ENCODE measurements around the gene CCSER1.

Gene CCSER1

DNA sequence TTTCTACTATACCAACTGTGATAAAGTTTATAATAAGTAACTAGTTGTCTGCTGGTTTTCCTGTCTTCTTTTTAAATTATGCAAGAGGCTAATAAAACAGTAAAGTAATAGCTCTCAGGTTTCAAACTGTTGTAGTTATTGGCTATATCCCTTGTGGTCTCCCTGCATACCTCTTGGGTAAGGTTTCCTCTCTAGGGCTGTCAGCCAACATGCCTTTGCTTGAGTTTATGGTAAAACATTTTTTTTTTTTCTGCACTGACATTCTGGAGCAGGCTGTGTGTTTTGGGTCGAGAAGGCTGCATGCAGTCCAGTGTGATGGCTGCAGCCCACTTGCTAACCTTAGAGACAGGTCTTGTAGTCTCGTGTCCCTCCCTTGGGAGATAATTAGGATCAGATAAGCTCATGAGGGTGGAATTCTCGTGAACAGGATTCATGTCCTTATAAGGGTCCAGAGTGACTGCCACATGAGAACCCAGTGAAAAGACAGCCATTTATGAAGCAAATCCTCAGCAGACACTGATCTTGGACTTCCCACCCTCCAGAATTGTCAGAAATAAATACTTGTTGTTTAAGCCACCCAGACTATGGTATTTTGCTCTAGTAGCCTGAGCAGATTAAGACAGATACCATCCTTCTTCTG is 831.2 kb downstream of the CCSER1 start:
- no peak for DNase-seq (ENCODE audit: low spot score)

DNA sequence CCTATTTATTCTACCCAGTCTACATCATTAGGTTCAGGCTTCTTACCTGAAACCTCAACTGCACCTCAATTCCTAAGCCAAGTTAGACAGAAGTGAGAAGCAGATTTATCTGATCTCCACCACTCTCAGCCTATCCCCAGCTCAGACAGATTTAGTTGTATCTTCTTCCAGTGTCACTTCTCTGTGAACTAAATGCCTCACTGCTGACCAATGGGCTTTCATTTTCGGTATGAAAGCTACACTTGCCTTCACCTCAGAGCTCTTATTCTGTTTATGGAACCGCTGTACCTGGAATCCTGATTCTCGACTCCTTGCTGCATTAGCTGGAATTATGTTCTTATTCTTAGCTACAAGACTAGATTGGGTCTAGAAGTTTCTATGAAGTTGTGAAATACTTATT is 833.2 kb downstream of the CCSER1 start:
- no peak for DNase-seq (ENCODE audit: low spot score)

DNA sequence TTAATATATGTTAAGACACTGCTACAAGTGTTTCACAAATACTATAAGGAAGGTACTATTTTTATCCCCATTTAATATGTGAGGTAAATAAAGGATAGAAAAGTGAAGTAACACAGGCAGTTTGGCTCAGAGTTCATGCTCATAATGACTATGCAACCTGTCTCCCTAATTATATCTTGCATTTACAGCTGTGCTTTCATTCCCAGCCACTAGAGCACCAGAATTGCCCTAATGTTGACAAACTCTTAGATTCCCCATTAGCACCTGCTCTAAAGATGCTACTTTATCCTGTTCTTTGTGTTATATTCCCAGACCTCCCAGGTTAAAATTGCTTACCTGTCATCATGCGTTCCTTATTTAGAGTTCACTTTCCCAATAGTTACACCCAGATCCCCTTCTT is 833.6 kb downstream of the CCSER1 start:
- DNase-seq (ENCODE audit: low spot score): no peak

DNA sequence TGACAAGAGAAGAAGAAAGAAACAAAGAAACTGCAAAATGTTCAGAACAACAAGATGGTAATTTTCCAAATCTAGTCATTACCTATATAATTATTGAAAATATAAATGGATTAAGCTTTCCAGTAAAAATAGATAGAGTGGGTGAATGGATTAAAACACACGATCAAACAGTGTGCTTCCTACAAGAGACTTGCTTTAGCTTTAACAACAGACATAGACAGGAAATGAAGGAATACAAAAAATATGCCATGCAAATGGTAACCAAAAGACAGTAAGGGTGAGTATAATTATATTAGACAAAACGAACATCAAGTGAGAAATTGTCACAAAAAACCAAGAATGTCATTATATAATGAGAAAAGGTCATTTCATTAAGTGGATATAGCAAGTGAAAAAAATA is 842.8 kb downstream of the CCSER1 start:
- no peak for DNase-seq (ENCODE audit: low spot score)

- no peak for DNase-seq (ENCODE audit: low spot score)
These were observed 850.5 kb downstream of the CCSER1 start for GRCh38 chr4:90977726-90978125.

DNA sequence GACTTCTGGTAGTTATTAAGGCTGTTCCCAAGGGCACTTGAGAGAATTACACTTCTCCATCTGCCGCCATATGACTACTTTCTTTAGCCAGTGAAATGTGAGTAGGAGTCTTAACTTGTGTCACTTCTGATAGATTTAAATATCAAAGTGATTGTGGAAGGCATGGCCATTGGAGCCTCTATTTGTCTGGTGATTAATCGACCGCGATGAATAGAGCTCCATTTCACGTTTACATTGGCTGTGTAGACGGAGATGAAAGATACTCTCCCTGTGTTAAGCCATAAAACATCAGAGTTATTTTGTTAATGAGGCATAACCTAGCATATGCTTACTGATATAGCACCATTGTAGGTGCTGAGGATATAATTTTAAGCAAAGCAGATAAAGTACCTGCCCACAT is 852.4 kb downstream of the CCSER1 start:
- DNase-seq (ENCODE audit: low spot score): no peak

DNA sequence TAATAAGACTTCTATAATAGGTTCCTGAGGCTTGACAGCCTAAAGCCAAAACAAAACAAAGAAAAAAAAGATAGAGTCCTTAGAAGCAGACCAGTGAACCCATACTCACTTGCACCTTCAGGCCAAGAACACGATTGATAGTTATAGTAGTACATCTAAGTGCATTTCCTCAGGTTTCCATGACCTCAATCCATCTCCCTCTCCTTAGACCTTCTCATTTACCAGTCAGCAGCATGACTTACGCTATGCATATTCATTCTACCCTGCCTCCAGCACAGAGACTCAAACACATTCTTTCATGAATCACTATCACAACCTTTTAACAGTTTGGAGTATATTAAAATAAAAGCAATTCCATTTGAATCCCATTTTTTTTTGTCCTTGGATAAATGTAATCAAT is 855.6 kb downstream of the CCSER1 start:
- no peak for DNase-seq (ENCODE audit: low spot score)

- no peak for DNase-seq (ENCODE audit: low spot score)
These were observed 863.1 kb downstream of the CCSER1 start for GRCh38 chr4:90990284-90990683.

DNA sequence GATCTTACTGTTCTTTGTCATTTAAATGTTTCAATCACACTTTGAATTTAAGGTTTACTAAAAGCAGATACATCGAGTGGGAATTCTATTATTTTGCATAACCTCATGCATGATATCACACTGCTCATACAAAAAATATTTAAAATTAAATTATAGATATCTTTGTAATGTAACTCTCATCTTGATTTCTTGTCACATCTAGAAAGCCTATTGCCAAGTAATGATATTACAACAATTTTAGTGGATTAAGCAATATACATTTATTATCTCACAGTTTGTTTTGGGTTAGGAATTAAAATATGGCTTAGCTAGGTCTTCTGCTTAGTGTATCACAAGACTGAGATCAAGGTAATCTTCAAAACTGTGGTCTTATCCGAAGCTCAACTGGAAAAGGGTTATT is 865.0 kb downstream of the CCSER1 start:
- no peak for DNase-seq (ENCODE audit: low spot score)

GRCh38 chr4:90994851-90995574 is 867.8 kb downstream of the CCSER1 start:
- DNase-seq (ENCODE audit: low spot score): no peak

GRCh38 chr4:90995996-90996395 is 868.8 kb downstream of the CCSER1 start:
- DNase-seq (ENCODE audit: low spot score): no peak

- no peak for DNase-seq (ENCODE audit: low spot score)
These were observed 869.6 kb downstream of the CCSER1 start for GRCh38 chr4:90996813-90997212.

DNA sequence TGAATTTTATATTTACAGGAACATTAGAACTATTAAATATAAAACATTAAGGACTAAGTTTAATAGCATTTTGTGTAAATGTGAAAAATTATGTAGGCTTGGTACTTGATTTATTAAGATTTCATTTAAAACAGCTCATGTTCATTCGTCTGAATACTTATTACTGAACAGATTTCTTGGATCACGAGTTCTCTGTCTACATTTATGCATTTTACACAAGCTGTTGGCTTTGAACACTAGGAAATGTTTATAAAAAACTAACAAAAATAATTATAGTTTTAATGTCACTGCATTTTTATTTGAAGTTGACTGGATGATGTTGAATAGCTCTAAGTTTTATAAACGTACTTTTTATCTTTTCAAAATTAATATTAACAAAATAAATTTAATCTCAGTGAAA is 888.7 kb downstream of the CCSER1 start:
- DNase-seq (ENCODE audit: low spot score): no peak

GRCh38 chr4:91019513-91019912 is 892.3 kb downstream of the CCSER1 start:
- DNase-seq (ENCODE audit: low spot score): no peak

- no peak for DNase-seq (ENCODE audit: low spot score)
These were observed 898.3 kb downstream of the CCSER1 start for GRCh38 chr4:91025241-91026148.

DNA sequence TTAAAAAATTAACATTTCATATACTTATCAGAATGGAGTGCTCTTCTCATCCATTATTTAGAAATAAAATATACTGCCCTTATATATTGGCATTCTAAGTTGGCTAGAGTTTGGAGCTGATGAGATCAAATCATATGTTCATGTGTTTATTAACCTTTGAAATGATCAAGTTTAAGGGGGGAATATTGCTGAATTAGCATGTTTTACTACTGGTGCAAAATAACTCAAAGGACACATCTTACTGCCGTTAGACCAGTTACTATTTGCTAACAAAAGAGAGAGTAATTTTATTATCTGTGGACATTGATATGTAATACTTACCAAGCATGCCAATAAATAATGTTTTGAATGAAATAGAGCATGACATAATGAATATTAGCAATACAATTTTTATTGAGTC is 901.0 kb downstream of the CCSER1 start:
- no peak for DNase-seq (ENCODE audit: low spot score)

DNA sequence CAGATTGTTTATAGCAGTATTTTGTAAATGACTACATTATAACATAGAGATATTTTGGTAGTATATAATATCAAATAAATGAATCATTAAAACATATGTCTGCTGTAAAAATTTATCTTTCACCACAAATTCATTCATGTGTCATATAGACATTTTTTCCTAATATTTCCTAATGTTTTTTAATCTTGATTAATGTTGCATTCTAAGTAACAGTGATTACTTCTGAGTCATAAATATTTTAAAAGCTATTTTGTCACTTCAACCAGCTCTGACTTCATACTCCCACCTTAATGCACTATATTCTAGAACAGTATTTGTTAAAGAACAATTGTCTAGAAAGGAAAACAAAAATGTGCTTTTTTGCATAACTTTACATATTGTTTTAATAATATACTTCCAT is 904.6 kb downstream of the CCSER1 start:
- no peak for DNase-seq (ENCODE audit: low spot score)

DNA sequence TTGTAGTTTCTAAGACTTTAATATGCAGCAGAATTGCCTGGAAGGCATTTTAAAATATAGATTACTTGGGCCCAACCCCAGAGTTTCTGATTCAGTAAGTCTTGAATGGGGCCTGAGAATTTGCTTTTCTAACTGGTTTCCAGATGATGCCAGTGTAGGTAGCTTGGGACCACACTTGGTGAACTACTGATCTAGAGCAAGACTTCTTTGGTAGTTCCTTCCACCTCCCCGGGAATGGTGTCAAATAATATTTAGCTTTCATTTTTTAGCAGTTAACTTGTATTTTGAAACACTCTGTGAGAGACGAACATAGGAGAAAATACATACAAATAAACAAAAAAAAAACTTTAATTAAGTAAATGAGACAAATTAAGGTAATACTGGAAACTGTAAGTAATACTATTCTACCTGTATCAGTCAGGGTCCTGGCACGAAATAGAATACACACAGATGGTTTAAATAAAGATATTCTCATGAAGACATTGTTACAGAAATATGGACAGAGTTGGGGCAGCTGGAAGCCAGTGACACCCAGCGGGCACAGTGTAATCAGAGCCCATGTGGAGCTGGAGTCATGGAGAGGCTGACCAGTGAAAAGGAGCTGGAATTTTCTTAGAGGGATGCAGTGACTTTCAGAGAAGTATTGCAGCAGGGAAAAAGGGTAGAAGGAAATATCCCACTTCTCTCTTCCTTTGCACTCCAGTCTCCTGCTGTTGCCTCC is 905.7 kb downstream of the CCSER1 start:
- DNase-seq (ENCODE audit: low spot score): no peak

DNA sequence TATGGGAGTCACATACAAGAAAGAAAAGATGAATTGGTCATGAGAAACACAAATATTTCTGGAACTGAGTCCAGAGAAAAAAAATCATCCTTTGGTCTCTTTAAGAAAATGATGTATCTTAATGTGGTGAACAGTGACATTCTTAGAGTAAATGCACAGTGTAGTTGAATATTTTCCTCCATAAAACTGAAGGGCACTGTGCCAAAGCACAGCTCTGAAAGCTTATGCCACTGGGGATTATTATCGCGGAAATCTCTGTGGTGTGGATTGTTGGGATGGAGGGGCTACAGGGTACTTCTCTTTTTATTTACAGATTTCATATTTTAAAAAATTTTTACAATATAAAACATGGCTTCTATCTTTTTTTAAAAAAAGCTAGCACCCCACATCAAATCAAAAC is 908.1 kb downstream of the CCSER1 start:
- no peak for DNase-seq (ENCODE audit: low spot score)

DNA sequence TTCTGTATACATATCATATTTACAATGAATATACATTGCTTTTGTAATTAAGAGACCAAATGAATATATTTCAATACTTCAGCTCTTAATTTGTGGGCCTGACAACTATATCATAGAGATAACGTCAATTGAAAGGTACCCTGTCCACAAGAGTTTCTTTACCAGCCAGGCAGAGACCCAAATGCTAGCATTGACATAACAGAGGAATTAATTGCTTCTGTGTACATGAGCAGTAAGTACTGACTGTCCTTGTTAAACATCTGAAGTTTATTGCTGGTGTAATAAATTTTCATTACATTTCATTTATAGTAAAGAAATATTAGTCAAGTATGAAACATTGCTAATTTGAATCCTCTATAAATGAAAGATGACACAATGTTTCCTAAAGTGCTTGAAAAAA is 910.8 kb downstream of the CCSER1 start:
- no peak for DNase-seq (ENCODE audit: low spot score)

- DNase-seq (ENCODE audit: low spot score): no peak
These were observed 930.7 kb downstream of the CCSER1 start for GRCh38 chr4:91057871-91058270.

GRCh38 chr4:91058345-91058744 is 931.2 kb downstream of the CCSER1 start:
- DNase-seq (ENCODE audit: low spot score): no peak
